Measurements from ENCODE around the gene SPECC1.

GRCh38 chr17:20141198-20141972 is 132.2 kb downstream of the SPECC1 start:
- no peak for TF ChIP-seq CTCF (IDR thresholded peaks at IDR 0.05)
- no peak for TF ChIP-seq POLR2A (IDR thresholded peaks at IDR 0.05)

All from lower leg skin (tissue), 3 donors.